PFSK-1 (cell line): Measurements from ENCODE around the gene LYRM1.

ENCODE experiments used
- FOXP2 ChIP-seq: optimal IDR thresholded peaks from 2 replicates; pipeline ENCODE3; 2011; ENCODE audit warnings: borderline replicate concordance, control low read depth, inconsistent platforms; ENCODE audit not compliant: insufficient read depth; ENCODE audit errors: extremely low read length, extremely low read depth
- POLR2AphosphoS5 ChIP-seq: IDR thresholded peaks from 2 replicates; pipeline ENCODE4 v1.6.1; 2012; ENCODE audit warnings: low read depth, mild to moderate bottlenecking, control low read depth, low read length, moderate library complexity
- SIN3A ChIP-seq: IDR thresholded peaks from 2 replicates; pipeline ENCODE4 v1.6.1; 2012; ENCODE audit warnings: mild to moderate bottlenecking, low read length, moderate library complexity, borderline replicate concordance; ENCODE audit not compliant: insufficient read depth
- TAF1 ChIP-seq: IDR thresholded peaks from 2 replicates; pipeline ENCODE4 v1.6.1; 2012; ENCODE audit warnings: low read length, control low read depth, borderline replicate concordance; ENCODE audit not compliant: insufficient read depth
- TF ChIP-seq, protein P1 (sequence below), 2 experiments: IDR thresholded peaks; 2 replicates each; pipeline versions ENCODE4 v1.6.1 to v1.8.0; 2011 to 2012; ENCODE audit warnings: low read depth in 2 of 2, low read length in 2 of 2, control low read depth in 1 of 2, inconsistent platforms in 1 of 2, mild to moderate bottlenecking in 1 of 2, moderate library complexity in 1 of 2; ENCODE audit not compliant: insufficient read depth in 1 of 2

The LYRM1 gene

GRCh38 chr16:20897922-20898321, 2.6 kb upstream of the LYRM1 start:
- TF ChIP-seq POLR2AphosphoS5 (no peak), SIN3A (no peak), FOXP2 (no peak), TAF1 (no peak)
- TF ChIP-seq, protein P1, sequence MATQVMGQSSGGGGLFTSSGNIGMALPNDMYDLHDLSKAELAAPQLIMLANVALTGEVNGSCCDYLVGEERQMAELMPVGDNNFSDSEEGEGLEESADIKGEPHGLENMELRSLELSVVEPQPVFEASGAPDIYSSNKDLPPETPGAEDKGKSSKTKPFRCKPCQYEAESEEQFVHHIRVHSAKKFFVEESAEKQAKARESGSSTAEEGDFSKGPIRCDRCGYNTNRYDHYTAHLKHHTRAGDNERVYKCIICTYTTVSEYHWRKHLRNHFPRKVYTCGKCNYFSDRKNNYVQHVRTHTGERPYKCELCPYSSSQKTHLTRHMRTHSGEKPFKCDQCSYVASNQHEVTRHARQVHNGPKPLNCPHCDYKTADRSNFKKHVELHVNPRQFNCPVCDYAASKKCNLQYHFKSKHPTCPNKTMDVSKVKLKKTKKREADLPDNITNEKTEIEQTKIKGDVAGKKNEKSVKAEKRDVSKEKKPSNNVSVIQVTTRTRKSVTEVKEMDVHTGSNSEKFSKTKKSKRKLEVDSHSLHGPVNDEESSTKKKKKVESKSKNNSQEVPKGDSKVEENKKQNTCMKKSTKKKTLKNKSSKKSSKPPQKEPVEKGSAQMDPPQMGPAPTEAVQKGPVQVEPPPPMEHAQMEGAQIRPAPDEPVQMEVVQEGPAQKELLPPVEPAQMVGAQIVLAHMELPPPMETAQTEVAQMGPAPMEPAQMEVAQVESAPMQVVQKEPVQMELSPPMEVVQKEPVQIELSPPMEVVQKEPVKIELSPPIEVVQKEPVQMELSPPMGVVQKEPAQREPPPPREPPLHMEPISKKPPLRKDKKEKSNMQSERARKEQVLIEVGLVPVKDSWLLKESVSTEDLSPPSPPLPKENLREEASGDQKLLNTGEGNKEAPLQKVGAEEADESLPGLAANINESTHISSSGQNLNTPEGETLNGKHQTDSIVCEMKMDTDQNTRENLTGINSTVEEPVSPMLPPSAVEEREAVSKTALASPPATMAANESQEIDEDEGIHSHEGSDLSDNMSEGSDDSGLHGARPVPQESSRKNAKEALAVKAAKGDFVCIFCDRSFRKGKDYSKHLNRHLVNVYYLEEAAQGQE (IDR thresholded peaks at IDR 0.05; ENCODE audit: insufficient read depth in 1 of 2, low read depth in 2 of 2, low read length in 2 of 2) = no peak

- TF ChIP-seq, protein P1 (IDR thresholded peaks at IDR 0.05; ENCODE audit: insufficient read depth in 1 of 2, low read depth in 2 of 2, low read length in 2 of 2) = no peak
- no peak for TF ChIP-seq SIN3A
- no peak for TF ChIP-seq TAF1
- no peak for TF ChIP-seq FOXP2
- no peak for TF ChIP-seq POLR2AphosphoS5
Observed at GRCh38 chr16:20899071-20899470, 1.5 kb upstream of the LYRM1 start.

DNA sequence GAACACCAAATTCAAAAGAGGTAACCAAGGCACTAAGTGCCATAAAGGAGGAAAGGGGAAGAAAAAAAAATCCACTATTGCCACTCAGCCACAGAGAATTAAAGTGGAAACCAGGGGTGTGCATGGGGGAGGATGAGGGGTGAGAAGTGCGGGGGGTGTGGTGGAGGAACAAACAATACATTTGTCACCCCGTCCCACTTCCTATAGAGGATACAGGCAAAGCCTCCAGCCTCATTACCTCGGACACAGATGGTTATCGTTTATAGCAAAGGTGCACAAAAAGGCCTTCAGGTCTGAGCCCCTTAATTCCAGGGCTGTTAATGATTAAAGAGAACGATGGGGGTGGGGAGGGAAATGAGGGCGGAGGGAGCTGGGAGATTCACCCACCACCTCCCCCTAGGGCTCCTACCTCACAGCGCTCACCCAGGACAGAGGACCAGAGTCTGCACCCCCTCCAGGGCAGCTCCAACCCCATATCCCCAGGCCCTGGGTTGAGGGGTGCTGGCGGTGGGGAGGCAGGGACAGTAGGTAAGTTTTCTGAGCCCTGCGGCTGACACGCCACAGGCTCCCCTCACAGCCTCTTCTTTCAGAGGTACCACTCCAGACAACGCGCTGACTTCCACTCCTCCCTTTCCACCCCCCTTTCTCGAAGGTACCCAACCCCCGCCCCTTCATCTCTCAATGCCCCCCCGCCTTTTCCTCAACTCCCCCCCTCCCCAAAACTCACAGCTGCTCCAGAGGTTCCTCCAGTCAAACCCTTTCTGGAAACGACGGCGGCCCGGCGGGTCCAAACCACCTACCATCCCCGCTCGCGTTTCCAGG, 883 bp upstream of the LYRM1 start:
- TF ChIP-seq SIN3A = no peak
- no peak for TF ChIP-seq TAF1
- TF ChIP-seq, protein P1 (IDR thresholded peaks at IDR 0.05; ENCODE audit: insufficient read depth in 1 of 2, low read depth in 2 of 2, low read length in 2 of 2) = no peak
- no peak for TF ChIP-seq POLR2AphosphoS5
- no peak for TF ChIP-seq FOXP2

DNA sequence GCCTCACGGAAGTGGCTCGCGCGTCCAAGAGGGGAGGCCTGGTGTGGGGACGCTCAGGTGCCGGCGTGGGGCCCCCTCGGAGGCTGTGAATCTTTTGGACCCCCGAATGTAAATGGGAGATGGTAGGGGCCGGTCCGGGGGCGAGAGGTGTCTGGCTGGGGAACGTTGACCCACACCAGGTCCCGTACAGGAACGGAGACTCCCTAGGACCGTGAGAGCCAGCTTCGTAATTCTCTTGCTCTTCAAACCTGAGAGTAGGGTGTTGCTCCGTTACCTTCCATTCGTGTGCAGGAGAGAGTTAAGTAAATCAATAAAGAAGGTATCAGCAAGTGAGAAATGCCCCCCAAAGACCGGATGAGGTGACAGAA, 481 bp downstream of the LYRM1 start:
- TF ChIP-seq TAF1 (0 out of 2 replicates have a peak, but pooled peaks have one; percentile 0), FOXP2 (no peak), POLR2AphosphoS5 (no peak)
- TF ChIP-seq, protein P1 (IDR thresholded peaks at IDR 0.05; ENCODE audit: insufficient read depth in 1 of 2, low read depth in 2 of 2, low read length in 2 of 2) = no peak
